HCT116 (cell line): Measurements from ENCODE around the gene POP4. TPM values are rescaled to one million over a fixed set of nuclear protein-coding genes. Genes with fewer than 3 reads are reported as not detected.

Experiments used
- ATAC-seq: fragments of 200-7000 bp; cut with Tn5 transposase; 2 replicates; pipeline ENCODE4 v1.9.1; 2020; ENCODE audit warnings: mild to moderate bottlenecking, moderate library complexity
- BruUV-seq: library from RNA; stranded (reverse); fragments of 400-500 nt; replicated peaks from 2 replicates; lab custom pipeline; 2021; lab: Mats Ljungman, UMichigan
- CTCF ChIA-PET: fragments of 300-600 bp; sonication (Branson Sonifier 250); formaldehyde crosslinking; loops from one replicate; lab custom pipeline; 2021; ENCODE audit warnings: antibody characterized with exemption; lab: Charles Lee
- POLR2A ChIA-PET: fragments of 300-600, 350-600 bp; sonication (Branson Sonifier 250); formaldehyde crosslinking; loops from one replicate; lab custom pipeline; 2021; ENCODE audit warnings: antibody characterized with exemption; lab: Charles Lee
- RAD21 ChIA-PET, 2 experiments: fragments of 300-600 bp; sonication (Branson Sonifier 250); formaldehyde crosslinking; loops; one replicate each; lab custom pipeline; 2023; ENCODE audit warnings: low total read pairs in 2 of 2; ENCODE audit not compliant: uncharacterized antibody in 2 of 2, unreplicated experiment in 2 of 2, low non-redundant PET in 1 of 2; lab: Charles Lee
- DNase-seq: peaks from one replicate; pipeline ENCODE4 v3.0.0-alpha.2; 2010; ENCODE audit warnings: low read depth, low spot score
- H2AFZ ChIP-seq: fragments of 200-600 bp; shearing (Covaris generic), sonication (generic); 2 replicates; pipeline ENCODE4 v1.6.1; 2017; ENCODE audit warnings: low read depth, mixed run types, mixed read lengths, antibody characterized with exemption, low read length; ENCODE audit not compliant: poor library complexity, severe bottlenecking
- H3K27ac ChIP-seq: 2 replicates; pipeline ENCODE4 v1.5.1; 2012; ENCODE audit warnings: low read depth, low read length
- H3K27me3 ChIP-seq: fragments of 200-600 bp; sonication (generic); 2 replicates; pipeline ENCODE4 v1.6.1; 2016; ENCODE audit warnings: mixed run types, low read length, mixed read lengths; ENCODE audit not compliant: insufficient read depth
- H3K36me3 ChIP-seq, 2 experiments: fragments of 200-500 bp in 1 of 2; fragments of 200-600 bp in 1 of 2; sonication (Bioruptor generic) in 1 of 2; sonication (generic) in 1 of 2; 2 replicates each; pipeline versions ENCODE4 v1.5.1 to v1.6.1; 2014 to 2016; ENCODE audit warnings: low read length in 2 of 2, inconsistent platforms in 1 of 2, mixed read lengths in 1 of 2, mixed run types in 1 of 2; ENCODE audit not compliant: insufficient read depth in 2 of 2, control insufficient read depth in 1 of 2
- H3K4me1 ChIP-seq, 2 experiments: fragments of 200-600 bp in 1 of 2; sonication (generic) in 1 of 2; 2 replicates each; pipeline versions ENCODE4 v1.5.1 to v1.6.1; 2012 to 2017; ENCODE audit warnings: low read length in 2 of 2, inconsistent platforms in 1 of 2, mild to moderate bottlenecking in 1 of 2, mixed read lengths in 1 of 2, mixed run types in 1 of 2, moderate library complexity in 1 of 2; ENCODE audit not compliant: insufficient read depth in 2 of 2, control insufficient read depth in 1 of 2
- H3K4me2 ChIP-seq: fragments of 200-600 bp; sonication (generic); 2 replicates; pipeline ENCODE4 v1.6.1; 2017; ENCODE audit warnings: mixed run types, low read length, mixed read lengths
- H3K4me3 ChIP-seq, 2 experiments: fragments of 200-600 bp in 1 of 2; sonication (generic) in 1 of 2; replicated peaks in 1 of 2; 2 replicates each; pipeline ENCODE4 v1.5.1; 2011 to 2016; ENCODE audit warnings: low read length in 2 of 2, control low read depth in 1 of 2, low read depth in 1 of 2, mild to moderate bottlenecking in 1 of 2, mixed read lengths in 1 of 2, mixed run types in 1 of 2
- H3K79me2 ChIP-seq: fragments of 200-600 bp; sonication (generic); 2 replicates; pipeline ENCODE4 v1.6.1; 2017; ENCODE audit warnings: mild to moderate bottlenecking, mixed run types, low read length, moderate library complexity, mixed read lengths; ENCODE audit not compliant: insufficient read depth
- H3K9ac ChIP-seq: fragments of 200-600 bp; sonication (generic); 2 replicates; pipeline ENCODE4 v1.6.1; 2016; ENCODE audit warnings: low read length, mixed read lengths
- H3K9me2 ChIP-seq: fragments of 200-600 bp; sonication (generic), shearing (Covaris generic); 2 replicates; pipeline ENCODE4 v1.6.1; 2017; ENCODE audit warnings: mixed run types, mild to moderate bottlenecking, moderate library complexity; ENCODE audit not compliant: insufficient read depth
- H3K9me3 ChIP-seq, 2 experiments: fragments of 200-500 bp in 1 of 2; fragments of 200-600 bp in 1 of 2; sonication (Bioruptor generic) in 1 of 2; sonication (generic) in 1 of 2; 2 replicates each; pipeline ENCODE4 v1.6.1; 2014 to 2017; ENCODE audit warnings: low read length in 2 of 2, mixed read lengths in 2 of 2, inconsistent platforms in 1 of 2, low read depth in 1 of 2, mild to moderate bottlenecking in 1 of 2, mixed run types in 1 of 2, moderate library complexity in 1 of 2; ENCODE audit not compliant: control insufficient read depth in 1 of 2, insufficient read depth in 1 of 2
- H4K20me1 ChIP-seq: fragments of 200-600 bp; sonication (generic), shearing (Covaris generic); 2 replicates; pipeline ENCODE4 v1.6.1; 2017; ENCODE audit warnings: mixed run types, mild to moderate bottlenecking, moderate library complexity; ENCODE audit not compliant: insufficient read depth
- CEBPB ChIP-seq: IDR thresholded peaks from 2 replicates; pipeline ENCODE4 v1.6.1; 2012; ENCODE audit warnings: low read depth
- EGR1 ChIP-seq: IDR thresholded peaks from 2 replicates; pipeline ENCODE4 v1.6.1; 2012; ENCODE audit warnings: low read depth
- ELF1 ChIP-seq: IDR thresholded peaks from 2 replicates; pipeline ENCODE4 v1.6.1; 2012; ENCODE audit warnings: low read depth, borderline replicate concordance
- EZH2 ChIP-seq: fragments of 200-600 bp; sonication (generic); IDR thresholded peaks from 2 replicates; pipeline ENCODE4 v1.6.1; 2017; ENCODE audit warnings: antibody characterized with exemption, mixed run types
- FOSL1 ChIP-seq: IDR thresholded peaks from 2 replicates; pipeline ENCODE4 v1.6.1; 2012; ENCODE audit warnings: low read depth
- JUND ChIP-seq: IDR thresholded peaks from 2 replicates; pipeline ENCODE4 v1.6.1; 2012
- POLR2A ChIP-seq: IDR thresholded peaks from 2 replicates; pipeline ENCODE4 v1.7.0; 2011; ENCODE audit warnings: borderline replicate concordance; ENCODE audit not compliant: insufficient read depth, insufficient read length; ENCODE audit errors: extremely low read depth
- RAD21 ChIP-seq: IDR thresholded peaks from 2 replicates; pipeline ENCODE4 v1.6.1; 2012; ENCODE audit warnings: low read depth, mild to moderate bottlenecking
- SRF ChIP-seq: IDR thresholded peaks from 2 replicates; pipeline ENCODE4 v1.6.1; 2012; ENCODE audit warnings: low read depth
- TCF7L2 ChIP-seq: IDR thresholded peaks from 2 replicates; pipeline ENCODE4 v1.7.0; 2011; ENCODE audit warnings: borderline replicate concordance, inconsistent platforms; ENCODE audit not compliant: insufficient read depth, insufficient read length; ENCODE audit errors: extremely low read depth
- YY1 ChIP-seq: IDR thresholded peaks from 2 replicates; pipeline ENCODE4 v1.6.1; 2011; ENCODE audit warnings: low read length, low read depth, moderate library complexity, mild to moderate bottlenecking; ENCODE audit not compliant: insufficient replicate concordance; ENCODE audit errors: extremely low read depth
- ZNF274 ChIP-seq: fragments of 200-500 bp; sonication (Bioruptor generic); IDR thresholded peaks from 2 replicates; pipeline ENCODE4 v1.6.1; 2014; ENCODE audit warnings: mild to moderate bottlenecking, low read depth, low read length, inconsistent platforms
- intact Hi-C: fragments of 100-400 bp; cut with micrococcal nuclease; formaldehyde crosslinking; loops from 2 replicates; pipeline ENCODE4 v1.10.0; 2022
- total RNA-seq: library from RNA; stranded (reverse); gene quantifications from one replicate; pipeline ENCODE4 v1.2.1, GENCODE V29; 2021; ENCODE audit not compliant: unreplicated experiment
- TF ChIP-seq, protein P1 (sequence below), 3 experiments: fragments of 200-600 bp in 1 of 3; sonication (generic) in 1 of 3; IDR thresholded peaks in 2 of 3; conservative IDR thresholded peaks in 1 of 3; 2 replicates each; pipeline ENCODE4 v1.5.1; 2012 to 2017; ENCODE audit warnings: low read depth in 2 of 3, low read length in 2 of 3, antibody characterized with exemption in 1 of 3, borderline replicate concordance in 1 of 3, control low read depth in 1 of 3, mild to moderate bottlenecking in 1 of 3, mixed read lengths in 1 of 3, mixed run types in 1 of 3, moderate library complexity in 1 of 3; ENCODE audit not compliant: insufficient read depth in 1 of 3
- TF ChIP-seq, protein P2 (sequence below): IDR thresholded peaks from 2 replicates; pipeline ENCODE4 v1.6.1; 2011; ENCODE audit warnings: mild to moderate bottlenecking, low read length, moderate library complexity; ENCODE audit not compliant: insufficient replicate concordance; ENCODE audit errors: extremely low read depth

POP4 gene
- total RNA-seq, 1 experiment from 2014 or later = 61.2 TPM

GRCh38 chr19:29617366-29618266 lies 11.5 kb downstream of the POP4 start:
- ChIA-PET POLR2A (no interaction called here), RAD21 (no interaction called here), CTCF (no interaction called here)
- no peak for ATAC-seq
- Histone ChIP-seq H3K9me2 (no peaks in the 10 kb centered on the region), H3K9me3 (no peaks in the 10 kb centered on the region), H4K20me1 (no peaks in the 10 kb centered on the region), H3K4me2 (no peak overlapping the region), H3K4me1 (no peaks in the 10 kb centered on the region), H3K27me3 (no peaks in the 10 kb centered on the region), H3K36me3 (peaks cover 0 to 16% of the 10 kb centered on the region in 2 experiments; a peak in 3 of 4 replicates), H2AFZ (no peak overlapping the region), H3K4me3 (no peak overlapping the region), H3K27ac (no peak overlapping the region), H3K9ac (no peak overlapping the region), H3K79me2 (no peaks in the 10 kb centered on the region)
- TF ChIP-seq EGR1 (no peak), RAD21 (no peak), ZNF274 (no peak), JUND (no peak), YY1 (no peak), POLR2A (no peak)
- no TSS peak for BruUV-seq
- no peak for DNase-seq
- intact Hi-C loops = no loop called here

GRCh38 chr19:29618434-29618833 lies 12.4 kb downstream of the POP4 start:
- CTCF ChIA-PET = no interaction called here

More at GRCh38 chr19:29618434-29618833, 12.4 kb downstream of the POP4 start:
- Histone ChIP-seq H3K9ac (no peak overlapping the region), H3K27me3 (no peaks in the 10 kb centered on the region), H3K9me3 (no peaks in the 10 kb centered on the region), H3K4me1 (no peaks in the 10 kb centered on the region), H3K27ac (no peak overlapping the region), H3K79me2 (no peaks in the 10 kb centered on the region), H4K20me1 (no peaks in the 10 kb centered on the region), H3K4me2 (no peak overlapping the region), H3K36me3 (peaks cover 0 to 12% of the 10 kb centered on the region in 2 experiments; a peak in 2 of 4 replicates), H2AFZ (no peak overlapping the region), H3K9me2 (no peaks in the 10 kb centered on the region), H3K4me3 (no peak overlapping the region)
- no peak for DNase-seq
- TF ChIP-seq, protein P1, sequence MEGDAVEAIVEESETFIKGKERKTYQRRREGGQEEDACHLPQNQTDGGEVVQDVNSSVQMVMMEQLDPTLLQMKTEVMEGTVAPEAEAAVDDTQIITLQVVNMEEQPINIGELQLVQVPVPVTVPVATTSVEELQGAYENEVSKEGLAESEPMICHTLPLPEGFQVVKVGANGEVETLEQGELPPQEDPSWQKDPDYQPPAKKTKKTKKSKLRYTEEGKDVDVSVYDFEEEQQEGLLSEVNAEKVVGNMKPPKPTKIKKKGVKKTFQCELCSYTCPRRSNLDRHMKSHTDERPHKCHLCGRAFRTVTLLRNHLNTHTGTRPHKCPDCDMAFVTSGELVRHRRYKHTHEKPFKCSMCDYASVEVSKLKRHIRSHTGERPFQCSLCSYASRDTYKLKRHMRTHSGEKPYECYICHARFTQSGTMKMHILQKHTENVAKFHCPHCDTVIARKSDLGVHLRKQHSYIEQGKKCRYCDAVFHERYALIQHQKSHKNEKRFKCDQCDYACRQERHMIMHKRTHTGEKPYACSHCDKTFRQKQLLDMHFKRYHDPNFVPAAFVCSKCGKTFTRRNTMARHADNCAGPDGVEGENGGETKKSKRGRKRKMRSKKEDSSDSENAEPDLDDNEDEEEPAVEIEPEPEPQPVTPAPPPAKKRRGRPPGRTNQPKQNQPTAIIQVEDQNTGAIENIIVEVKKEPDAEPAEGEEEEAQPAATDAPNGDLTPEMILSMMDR (IDR thresholded peaks at IDR 0.05 in 2 of 3, conservative IDR thresholded peaks at IDR 0.05 in 1 of 3; ENCODE audit: borderline replicate concordance in 1 of 3, insufficient read depth in 1 of 3, low read depth in 2 of 3, low read length in 2 of 3) = no peak
- no peak for TF ChIP-seq SRF
- TF ChIP-seq TCF7L2 = no peak
- TF ChIP-seq POLR2A = no peak
- no peak for TF ChIP-seq CEBPB
- TF ChIP-seq ELF1 = no peak
- TF ChIP-seq EZH2 = no peak
- TF ChIP-seq FOSL1 = no peak
- TF ChIP-seq, protein P2, sequence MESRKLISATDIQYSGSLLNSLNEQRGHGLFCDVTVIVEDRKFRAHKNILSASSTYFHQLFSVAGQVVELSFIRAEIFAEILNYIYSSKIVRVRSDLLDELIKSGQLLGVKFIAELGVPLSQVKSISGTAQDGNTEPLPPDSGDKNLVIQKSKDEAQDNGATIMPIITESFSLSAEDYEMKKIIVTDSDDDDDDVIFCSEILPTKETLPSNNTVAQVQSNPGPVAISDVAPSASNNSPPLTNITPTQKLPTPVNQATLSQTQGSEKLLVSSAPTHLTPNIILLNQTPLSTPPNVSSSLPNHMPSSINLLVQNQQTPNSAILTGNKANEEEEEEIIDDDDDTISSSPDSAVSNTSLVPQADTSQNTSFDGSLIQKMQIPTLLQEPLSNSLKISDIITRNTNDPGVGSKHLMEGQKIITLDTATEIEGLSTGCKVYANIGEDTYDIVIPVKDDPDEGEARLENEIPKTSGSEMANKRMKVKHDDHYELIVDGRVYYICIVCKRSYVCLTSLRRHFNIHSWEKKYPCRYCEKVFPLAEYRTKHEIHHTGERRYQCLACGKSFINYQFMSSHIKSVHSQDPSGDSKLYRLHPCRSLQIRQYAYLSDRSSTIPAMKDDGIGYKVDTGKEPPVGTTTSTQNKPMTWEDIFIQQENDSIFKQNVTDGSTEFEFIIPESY = no peak
- TF ChIP-seq ZNF274 = no peak
- TF ChIP-seq RAD21 = no peak
- TF ChIP-seq YY1 = no peak
- ChIA-PET RAD21 (no interaction called here), POLR2A (no interaction called here)
- BruUV-seq = no TSS peak
- no peak for ATAC-seq
- intact Hi-C loops = no loop called here
